Activated naive CD8-positive, alpha-beta T cell (primary cell): ENCODE measurements around the gene PARP11.

Experiments used
- H3K27ac Mint-ChIP-seq: one replicate; pipeline ENCODE4 v1.8.0; 2021; ENCODE audit warnings: mixed read lengths
- H3K27me3 Mint-ChIP-seq: one replicate; pipeline ENCODE4 v1.8.0; 2021; ENCODE audit warnings: mixed read lengths
- H3K36me3 Mint-ChIP-seq: one replicate; pipeline ENCODE4 v1.8.0; 2021; ENCODE audit warnings: mixed read lengths
- H3K4me1 Mint-ChIP-seq: one replicate; pipeline ENCODE4 v1.8.0; 2021; ENCODE audit warnings: low read depth, mixed read lengths
- H3K4me3 Mint-ChIP-seq: one replicate; pipeline ENCODE4 v1.8.0; 2021; ENCODE audit warnings: mild to moderate bottlenecking, mixed read lengths
- H3K9me3 Mint-ChIP-seq: one replicate; pipeline ENCODE4 v1.8.0; 2021; ENCODE audit warnings: low read depth, mixed read lengths

PARP11 gene

DNA sequence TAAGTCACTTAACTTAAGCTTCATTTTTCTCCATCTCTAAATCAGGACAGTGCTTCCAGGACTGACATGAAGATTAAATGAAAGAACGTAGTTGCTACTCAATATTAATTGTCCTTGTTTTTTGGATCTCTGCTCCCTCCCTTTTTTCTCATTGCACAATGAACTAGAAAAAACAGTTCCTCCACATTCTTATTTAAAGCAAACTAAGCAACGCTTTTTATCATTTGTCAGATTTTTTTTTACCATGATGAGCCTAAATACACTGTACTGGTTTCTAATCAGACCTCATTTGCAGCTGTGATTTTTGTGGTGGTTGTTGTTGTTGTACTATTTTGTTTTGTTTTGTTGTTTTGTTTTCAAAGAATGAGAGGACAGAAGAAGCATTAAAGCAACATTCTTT lies 23.2 kb upstream of the PARP11 start:
- Mint-ChIP-seq H3K36me3 (no peaks in the 10 kb centered on the region), H3K4me1 (peaks cover 46% of the 10 kb centered on the region), H3K4me3 (peak overlapping the region; percentile 61), H3K9me3 (no peaks in the 10 kb centered on the region), H3K27ac (peak overlapping the region; percentile 92), H3K27me3 (no peaks in the 10 kb centered on the region)

DNA sequence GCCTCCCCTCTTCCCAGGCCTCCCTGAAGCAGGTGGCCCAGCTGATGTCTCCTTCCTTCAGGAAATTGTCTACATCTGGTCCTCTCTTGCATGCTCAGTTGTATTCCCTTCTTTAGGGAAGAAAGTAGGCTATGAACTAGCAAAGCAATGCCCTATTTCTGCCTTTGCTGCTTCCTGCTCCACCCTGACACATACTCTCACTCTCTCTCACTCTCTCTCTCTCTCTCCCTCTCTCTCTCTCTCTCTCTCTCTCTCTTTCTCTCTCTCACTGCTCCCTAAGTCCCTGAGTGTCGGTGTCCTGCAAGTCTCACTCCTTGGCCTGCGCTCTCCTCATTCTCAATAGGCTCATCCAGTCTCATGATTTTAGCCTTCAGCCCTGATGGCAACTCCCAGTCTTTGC lies 19.4 kb upstream of the PARP11 start:
- Mint-ChIP-seq H3K4me1 (peaks cover 16% of the 10 kb centered on the region), H3K27ac (no peak overlapping the region), H3K9me3 (no peaks in the 10 kb centered on the region), H3K27me3 (no peaks in the 10 kb centered on the region), H3K36me3 (no peaks in the 10 kb centered on the region), H3K4me3 (no peak overlapping the region)

DNA sequence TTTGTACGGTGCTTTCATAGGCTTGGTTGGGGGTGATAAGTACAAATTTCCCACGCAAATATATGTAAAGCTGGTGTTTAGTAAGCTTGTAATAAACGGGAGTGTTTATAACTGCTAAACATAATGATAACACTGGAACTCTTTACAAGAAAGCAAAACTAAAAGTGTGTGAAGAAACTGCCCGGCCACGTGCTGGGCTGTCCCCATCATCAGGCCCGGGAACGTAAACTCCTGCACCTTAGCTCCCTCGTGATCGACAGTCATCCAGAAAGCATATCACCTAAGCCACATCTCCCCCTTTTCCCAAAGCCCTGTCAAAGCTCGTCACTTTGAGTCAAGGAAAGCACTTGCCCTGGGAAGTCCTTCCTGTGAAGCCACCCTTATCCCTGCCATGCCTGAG lies 18.0 kb upstream of the PARP11 start:
- no peak overlapping the region for H3K27ac Mint-ChIP-seq
- no peaks in the 10 kb centered on the region for H3K27me3 Mint-ChIP-seq
- no peaks in the 10 kb centered on the region for H3K9me3 Mint-ChIP-seq

DNA sequence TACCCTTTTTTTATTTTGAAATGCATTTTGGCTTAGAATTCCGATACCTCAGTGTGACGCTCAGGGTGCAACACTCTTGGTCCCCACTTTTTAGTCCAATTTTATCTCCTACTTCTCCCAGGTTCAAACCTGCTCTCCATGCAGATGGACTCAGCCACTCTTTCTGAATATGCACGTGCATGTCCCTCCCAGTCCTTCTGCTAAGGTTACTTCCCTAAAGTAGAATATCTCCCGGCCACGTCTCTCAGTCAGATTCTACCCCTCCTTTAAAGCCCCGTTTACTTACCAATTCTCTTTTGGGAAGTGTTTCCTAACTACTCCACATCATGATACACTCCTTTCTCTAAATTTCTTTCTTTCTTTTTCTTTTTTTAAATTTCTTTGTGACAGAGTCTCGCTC lies 15.5 kb upstream of the PARP11 start:
- Mint-ChIP-seq H3K9me3 (no peaks in the 10 kb centered on the region), H3K27me3 (no peaks in the 10 kb centered on the region), H3K27ac (no peak overlapping the region), H3K4me1 (peaks cover 7% of the 10 kb centered on the region), H3K4me3 (no peak overlapping the region), H3K36me3 (no peaks in the 10 kb centered on the region)

More for the DNA sequence above, 18.0 kb upstream of the PARP11 start:
- H3K36me3 Mint-ChIP-seq: no peaks in the 10 kb centered on the region
- no peak overlapping the region for H3K4me3 Mint-ChIP-seq
- H3K4me1 Mint-ChIP-seq: peaks cover 2% of the 10 kb centered on the region

DNA sequence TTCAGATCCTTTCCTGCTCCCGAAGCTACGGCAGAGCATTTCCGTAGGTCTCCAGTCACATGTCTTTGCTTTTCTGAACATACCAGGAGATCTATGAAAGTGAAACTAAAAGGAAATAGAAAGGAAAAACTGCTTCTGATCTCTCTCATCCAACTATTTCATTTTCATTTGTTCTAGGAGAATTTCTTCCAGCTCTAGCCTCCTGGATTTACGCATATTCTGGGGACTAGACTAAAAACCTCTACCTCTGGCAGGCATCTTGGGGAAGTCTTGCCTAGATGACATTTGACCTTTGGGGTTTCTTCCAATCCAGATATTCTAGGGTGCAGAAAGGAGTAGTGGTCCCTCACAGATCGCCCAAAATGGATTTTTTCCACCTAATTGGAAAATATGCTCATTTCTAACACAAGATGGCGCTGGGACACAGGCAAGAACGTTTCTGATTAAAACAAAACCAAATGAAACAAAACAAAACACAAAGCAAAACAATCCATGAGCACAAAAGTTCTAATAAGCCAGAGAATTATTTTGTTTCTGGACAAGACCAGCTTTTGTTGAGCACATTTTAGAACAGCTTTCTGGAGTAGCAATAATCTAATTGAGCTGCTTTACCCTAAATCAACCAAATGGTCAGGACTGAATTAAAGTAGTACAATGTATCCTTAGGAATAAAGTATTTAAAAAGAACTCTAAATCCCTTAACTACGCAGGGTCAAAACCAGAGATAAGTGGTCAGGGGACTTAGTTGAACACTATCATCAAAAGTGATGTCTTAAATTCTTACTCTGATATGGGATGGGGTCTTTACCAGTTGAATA lies 12.3 kb upstream of the PARP11 start:
- Mint-ChIP-seq H3K27ac (peak overlapping the region; percentile 12), H3K9me3 (no peaks in the 10 kb centered on the region), H3K36me3 (no peaks in the 10 kb centered on the region), H3K27me3 (no peaks in the 10 kb centered on the region), H3K4me1 (peaks cover 7% of the 10 kb centered on the region), H3K4me3 (no peak overlapping the region)

DNA sequence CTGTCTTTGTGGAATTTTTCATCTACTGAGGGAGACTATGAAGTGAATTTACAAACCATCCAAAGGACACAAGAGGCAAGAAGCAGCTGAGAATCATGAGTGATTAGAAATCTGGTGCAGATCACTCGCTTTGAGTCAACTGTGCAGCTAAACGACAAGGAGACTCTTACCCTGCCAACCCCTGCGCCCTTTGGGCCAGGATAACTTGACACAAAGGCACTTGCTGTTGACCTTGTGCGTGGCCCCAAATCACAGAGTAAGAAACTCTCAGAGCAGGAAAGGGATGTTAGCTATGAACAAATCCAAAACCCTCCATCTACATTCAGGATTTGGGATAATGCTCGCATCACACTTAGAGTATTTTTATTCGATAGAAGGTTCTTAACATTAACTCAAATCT lies 11.5 kb upstream of the PARP11 start:
- no peaks in the 10 kb centered on the region for H3K9me3 Mint-ChIP-seq
- H3K36me3 Mint-ChIP-seq: no peaks in the 10 kb centered on the region
- no peak overlapping the region for H3K4me3 Mint-ChIP-seq
- H3K27me3 Mint-ChIP-seq: no peaks in the 10 kb centered on the region
- H3K4me1 Mint-ChIP-seq: peaks cover 11% of the 10 kb centered on the region
- H3K27ac Mint-ChIP-seq: no peak overlapping the region

DNA sequence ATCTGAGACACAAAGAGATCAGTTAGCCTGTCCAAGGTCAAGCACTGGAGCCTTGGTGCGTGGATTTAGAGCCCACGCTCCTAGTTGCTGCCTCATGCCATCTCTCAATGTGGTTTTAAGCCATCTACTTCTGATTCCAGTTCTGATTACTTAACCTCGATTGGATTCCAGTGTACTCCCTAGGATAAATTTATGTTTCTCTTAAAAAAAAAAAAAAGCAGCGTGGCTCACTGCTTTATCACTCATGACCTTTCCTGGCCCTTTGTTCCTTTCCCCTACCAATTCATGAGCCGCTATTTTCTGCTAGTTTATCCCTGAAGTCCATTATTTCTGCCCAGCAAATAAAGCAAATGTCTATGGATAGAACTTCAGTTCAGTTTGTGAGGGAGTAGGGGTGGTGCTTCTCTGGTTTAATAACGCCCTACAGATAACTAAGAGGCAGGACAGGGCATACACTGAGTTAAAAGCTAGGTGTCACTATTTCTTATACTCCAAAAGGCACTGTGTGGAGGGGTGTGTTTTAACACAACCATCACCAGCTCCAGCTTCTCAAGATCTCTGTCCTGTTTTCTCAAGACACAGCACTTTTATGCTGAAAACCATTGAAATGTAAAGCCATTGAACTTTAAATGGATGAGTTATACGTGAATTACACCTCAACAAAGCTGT lies 9.8 kb upstream of the PARP11 start:
- Mint-ChIP-seq H3K36me3 (no peaks in the 10 kb centered on the region), H3K4me1 (peaks cover 27% of the 10 kb centered on the region), H3K27ac (no peak overlapping the region), H3K4me3 (no peak overlapping the region), H3K9me3 (no peaks in the 10 kb centered on the region), H3K27me3 (no peaks in the 10 kb centered on the region)

DNA sequence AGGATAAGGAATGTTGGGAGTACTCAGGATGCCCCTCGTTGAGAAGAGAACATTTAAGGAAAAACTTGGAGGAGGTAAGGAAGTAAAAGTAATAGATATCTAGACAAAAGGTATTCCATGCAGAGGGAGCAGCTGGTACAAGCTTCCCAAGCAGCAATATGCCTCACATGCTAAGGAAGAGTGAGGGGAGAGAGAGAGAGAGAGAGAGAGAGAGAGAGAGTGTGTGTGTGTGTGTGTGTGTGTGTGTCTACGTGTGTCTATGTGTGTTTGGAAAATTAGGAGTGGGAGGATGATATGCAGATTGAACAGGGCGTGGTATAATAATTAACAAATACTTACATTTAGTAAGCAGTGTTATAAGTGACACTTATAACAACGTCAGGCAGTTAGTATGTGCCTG lies 9.2 kb upstream of the PARP11 start:
- H3K27me3 Mint-ChIP-seq: no peaks in the 10 kb centered on the region
- H3K36me3 Mint-ChIP-seq: no peaks in the 10 kb centered on the region
- H3K4me3 Mint-ChIP-seq: no peak overlapping the region
- peaks cover 28% of the 10 kb centered on the region for H3K4me1 Mint-ChIP-seq
- H3K9me3 Mint-ChIP-seq: no peaks in the 10 kb centered on the region
- no peak overlapping the region for H3K27ac Mint-ChIP-seq

DNA sequence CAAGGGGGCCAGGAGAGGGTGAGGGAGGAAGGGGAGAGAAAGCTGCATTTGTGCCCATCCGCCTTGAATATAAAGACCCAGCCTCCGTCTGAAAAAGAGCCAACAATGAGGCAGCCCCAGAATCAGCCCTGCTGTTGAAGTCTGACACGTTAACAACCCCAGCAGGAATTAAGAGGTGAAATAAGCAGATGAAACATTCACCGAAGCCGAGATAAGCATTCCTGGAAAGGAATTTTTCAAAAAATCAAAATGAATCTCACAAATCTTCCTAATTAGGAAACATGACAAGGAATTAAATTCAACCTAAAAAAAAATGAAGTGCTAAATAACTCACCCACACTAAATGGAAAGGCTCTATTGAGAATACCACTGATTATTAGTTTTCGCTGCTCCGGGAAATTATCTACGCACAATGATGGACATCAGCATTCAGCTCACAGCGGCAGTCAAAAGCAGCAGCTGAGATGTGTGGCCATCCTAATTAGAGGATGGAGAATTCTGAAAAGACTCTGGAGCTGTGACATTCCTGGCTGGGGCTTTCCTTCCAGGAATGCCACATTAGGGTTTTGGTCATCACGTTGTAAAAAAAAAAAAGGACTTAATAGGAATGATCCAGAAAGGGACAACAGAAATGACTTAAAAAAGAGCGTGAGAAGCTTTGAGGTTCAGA lies 8.2 kb upstream of the PARP11 start:
- Mint-ChIP-seq H3K36me3 (no peaks in the 10 kb centered on the region), H3K27me3 (no peaks in the 10 kb centered on the region), H3K27ac (no peak overlapping the region), H3K9me3 (no peaks in the 10 kb centered on the region), H3K4me3 (no peak overlapping the region), H3K4me1 (peaks cover 28% of the 10 kb centered on the region)

DNA sequence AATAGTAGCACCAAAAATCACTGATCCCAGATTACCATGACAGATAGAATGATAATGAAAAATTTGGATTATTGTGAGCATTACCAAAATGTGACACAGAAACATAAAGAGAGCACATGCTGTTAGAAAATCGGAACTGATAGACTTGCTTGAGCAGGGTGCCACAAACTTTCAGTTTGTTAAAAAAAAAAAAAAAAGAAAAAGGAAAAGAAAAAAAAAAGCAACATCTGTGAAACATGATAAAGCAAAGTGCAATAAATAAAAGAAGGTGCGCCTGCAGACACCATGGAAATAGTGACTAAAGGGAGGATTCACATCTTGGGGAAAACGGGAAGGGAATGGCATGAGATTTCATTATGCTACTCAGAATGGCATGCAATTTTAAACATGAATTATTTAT lies 6.6 kb upstream of the PARP11 start:
- Mint-ChIP-seq H3K36me3 (no peaks in the 10 kb centered on the region), H3K27me3 (no peaks in the 10 kb centered on the region), H3K4me3 (no peak overlapping the region), H3K27ac (peak overlapping the region; percentile 71), H3K4me1 (peaks cover 22% of the 10 kb centered on the region), H3K9me3 (no peaks in the 10 kb centered on the region)

DNA sequence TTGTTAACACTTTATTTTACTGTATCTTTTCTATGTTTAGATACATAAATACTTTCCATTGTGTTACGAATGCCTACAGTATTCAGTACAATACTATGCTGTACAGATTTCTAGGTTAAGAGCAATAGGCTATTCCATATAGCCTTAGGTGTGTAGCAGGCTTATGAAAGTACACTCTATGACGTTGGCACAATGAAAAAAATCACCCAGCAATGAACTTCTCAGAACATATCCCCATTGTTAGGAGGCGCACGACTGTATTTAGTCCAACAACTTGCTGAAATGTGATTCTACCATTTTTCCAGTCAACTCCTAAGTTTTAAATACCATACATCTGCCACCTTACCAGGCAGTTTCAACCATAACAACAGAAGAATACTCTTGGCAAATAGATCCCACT lies 1.8 kb downstream of the PARP11 start:
- Mint-ChIP-seq H3K9me3 (peaks cover 6% of the 10 kb centered on the region), H3K4me1 (peaks cover 62% of the 10 kb centered on the region), H3K27me3 (no peaks in the 10 kb centered on the region), H3K27ac (peak overlapping the region; percentile 99), H3K36me3 (peaks cover 9% of the 10 kb centered on the region), H3K4me3 (peak overlapping the region; percentile 99)

DNA sequence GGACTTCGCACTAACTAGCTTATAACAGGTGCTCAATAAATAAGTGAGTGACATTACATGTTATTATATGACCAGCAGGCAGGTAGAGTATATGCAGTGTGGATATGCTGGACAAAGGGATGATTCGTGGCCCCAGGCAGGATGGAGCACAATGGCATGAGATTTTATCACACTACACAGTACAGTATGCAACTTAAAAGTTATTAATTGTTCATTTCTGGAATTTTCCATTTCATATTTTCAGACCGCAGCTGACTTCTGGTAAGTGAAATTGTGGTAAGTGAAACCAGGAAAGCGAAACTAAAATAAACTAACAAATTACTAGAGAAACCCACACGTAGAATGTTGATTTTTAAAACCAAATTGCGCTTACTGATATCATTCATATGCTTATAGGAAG lies 3.3 kb downstream of the PARP11 start:
- H3K36me3 Mint-ChIP-seq: peaks cover 22% of the 10 kb centered on the region
- H3K27me3 Mint-ChIP-seq: no peaks in the 10 kb centered on the region
- peak overlapping the region; percentile 99 for H3K4me3 Mint-ChIP-seq
- H3K9me3 Mint-ChIP-seq: peaks cover 20% of the 10 kb centered on the region
- H3K27ac Mint-ChIP-seq: peak overlapping the region; percentile 99
- H3K4me1 Mint-ChIP-seq: peaks cover 66% of the 10 kb centered on the region

DNA sequence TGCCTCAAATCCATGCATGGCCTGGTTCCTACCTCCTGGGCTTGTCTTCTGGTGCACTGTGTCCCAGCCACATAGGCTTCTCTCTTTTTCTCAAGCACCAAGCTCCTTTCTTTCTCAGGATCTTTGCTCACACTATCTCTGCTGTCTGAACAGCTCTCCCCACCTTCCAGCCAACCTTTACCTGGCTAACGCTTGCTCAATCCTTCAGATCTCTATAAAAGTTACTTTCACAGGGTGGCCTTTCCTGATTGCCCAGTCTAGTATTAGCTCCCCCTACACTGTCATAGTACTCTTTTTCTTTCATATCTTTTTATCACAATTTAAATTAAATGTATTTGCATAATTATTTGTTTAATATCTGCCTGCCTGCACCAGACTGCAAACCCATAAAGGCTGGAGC lies 3.8 kb downstream of the PARP11 start:
- peaks cover 24% of the 10 kb centered on the region for H3K9me3 Mint-ChIP-seq
- peak overlapping the region; percentile 99 for H3K4me3 Mint-ChIP-seq
- peaks cover 26% of the 10 kb centered on the region for H3K36me3 Mint-ChIP-seq
- H3K27me3 Mint-ChIP-seq: no peaks in the 10 kb centered on the region
- H3K4me1 Mint-ChIP-seq: peaks cover 70% of the 10 kb centered on the region
- H3K27ac Mint-ChIP-seq: peak overlapping the region; percentile 99

DNA sequence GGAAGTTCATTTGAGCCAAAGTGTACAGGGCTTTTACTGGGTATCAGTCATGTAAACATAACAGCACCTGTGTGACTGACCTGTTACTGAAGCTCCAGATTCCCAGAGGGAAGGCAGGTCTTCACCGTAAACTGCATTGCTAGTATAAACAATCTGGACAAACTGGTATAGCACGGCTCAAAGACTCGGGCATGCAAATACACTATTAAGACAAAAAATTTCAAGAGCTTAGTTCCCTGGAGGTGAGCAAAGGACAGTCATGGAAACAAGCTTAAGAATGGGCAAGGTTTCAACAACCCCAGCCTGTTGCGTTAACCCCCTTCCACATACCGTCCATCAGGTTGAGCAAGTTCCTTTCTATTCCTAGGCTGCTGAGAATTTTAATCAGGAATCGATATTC lies 9.4 kb downstream of the PARP11 start:
- H3K27ac Mint-ChIP-seq: no peak overlapping the region
- peaks cover 31% of the 10 kb centered on the region for H3K4me1 Mint-ChIP-seq
- peaks cover 25% of the 10 kb centered on the region for H3K9me3 Mint-ChIP-seq
- H3K4me3 Mint-ChIP-seq: no peak overlapping the region
- no peaks in the 10 kb centered on the region for H3K27me3 Mint-ChIP-seq
- H3K36me3 Mint-ChIP-seq: peaks cover 41% of the 10 kb centered on the region

DNA sequence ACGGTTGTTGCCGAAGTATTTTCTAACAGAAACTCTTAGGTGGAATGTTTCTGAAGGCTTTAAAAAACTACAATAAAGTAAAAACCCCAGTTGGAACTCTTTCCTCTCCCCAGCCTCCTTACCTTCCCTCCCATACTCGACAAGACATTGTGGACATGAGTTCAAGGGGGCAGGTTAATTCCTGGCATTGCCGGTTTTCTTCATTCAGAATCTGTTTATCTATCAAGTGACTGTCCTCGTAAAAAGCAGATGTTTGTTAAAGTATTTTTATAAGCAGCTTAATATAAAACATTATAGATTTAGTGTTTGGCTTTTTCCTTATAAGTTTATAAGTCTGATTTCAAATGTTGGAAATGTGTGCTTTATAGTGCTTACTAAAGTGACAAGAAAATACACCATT lies 30.7 kb downstream of the PARP11 start:
- Mint-ChIP-seq H3K36me3 (peaks cover 37% of the 10 kb centered on the region), H3K27ac (no peak overlapping the region), H3K4me3 (no peak overlapping the region), H3K27me3 (no peaks in the 10 kb centered on the region), H3K4me1 (peaks cover 53% of the 10 kb centered on the region), H3K9me3 (peaks cover 5% of the 10 kb centered on the region)
